ENCODE data around the gene OR10H5.

DNA sequence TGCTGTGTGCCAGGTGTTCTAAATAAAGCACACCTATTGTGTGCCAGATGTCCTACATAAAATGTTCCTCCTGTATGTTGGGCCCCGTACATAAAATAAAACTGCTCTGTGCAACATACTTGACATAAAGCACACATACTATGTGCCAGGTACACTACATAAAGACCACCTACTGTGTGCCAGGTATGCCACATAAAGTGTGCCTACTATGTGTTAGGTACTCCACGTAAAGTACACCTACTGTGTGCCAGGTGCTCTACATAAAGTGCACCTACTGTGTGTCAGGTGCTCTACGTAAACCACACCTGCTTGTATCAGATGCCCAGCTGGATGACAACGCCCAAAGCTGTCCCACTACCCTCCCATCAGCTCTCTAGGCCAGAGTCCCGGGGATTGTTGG, 5.8 kb upstream of the OR10H5 start:
- TF ChIP-seq, protein P1, sequence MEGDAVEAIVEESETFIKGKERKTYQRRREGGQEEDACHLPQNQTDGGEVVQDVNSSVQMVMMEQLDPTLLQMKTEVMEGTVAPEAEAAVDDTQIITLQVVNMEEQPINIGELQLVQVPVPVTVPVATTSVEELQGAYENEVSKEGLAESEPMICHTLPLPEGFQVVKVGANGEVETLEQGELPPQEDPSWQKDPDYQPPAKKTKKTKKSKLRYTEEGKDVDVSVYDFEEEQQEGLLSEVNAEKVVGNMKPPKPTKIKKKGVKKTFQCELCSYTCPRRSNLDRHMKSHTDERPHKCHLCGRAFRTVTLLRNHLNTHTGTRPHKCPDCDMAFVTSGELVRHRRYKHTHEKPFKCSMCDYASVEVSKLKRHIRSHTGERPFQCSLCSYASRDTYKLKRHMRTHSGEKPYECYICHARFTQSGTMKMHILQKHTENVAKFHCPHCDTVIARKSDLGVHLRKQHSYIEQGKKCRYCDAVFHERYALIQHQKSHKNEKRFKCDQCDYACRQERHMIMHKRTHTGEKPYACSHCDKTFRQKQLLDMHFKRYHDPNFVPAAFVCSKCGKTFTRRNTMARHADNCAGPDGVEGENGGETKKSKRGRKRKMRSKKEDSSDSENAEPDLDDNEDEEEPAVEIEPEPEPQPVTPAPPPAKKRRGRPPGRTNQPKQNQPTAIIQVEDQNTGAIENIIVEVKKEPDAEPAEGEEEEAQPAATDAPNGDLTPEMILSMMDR (IDR thresholded peaks at IDR 0.05) = no peak
- TF ChIP-seq ZNF416 (CRISPR knock-in tag; IDR thresholded peaks at IDR 0.05) (no peak), ETV6 (CRISPR knock-in tag; IDR thresholded peaks at IDR 0.05) (no peak), CREB1 (CRISPR knock-in tag; IDR thresholded peaks at IDR 0.05) (no peak), TEAD4 (CRISPR knock-in tag; IDR thresholded peaks at IDR 0.05) (no peak), JUN (CRISPR knock-in tag; IDR thresholded peaks at IDR 0.05) (no peak), NFYB (CRISPR knock-in tag; conservative IDR thresholded peaks at IDR 0.05; ENCODE audit: low read depth) (no peak), IRF2 (CRISPR knock-in tag; IDR thresholded peaks at IDR 0.05; ENCODE audit: borderline replicate concordance, low read depth) (no peak), ATF1 (CRISPR knock-in tag; IDR thresholded peaks at IDR 0.05) (no peak), TEAD1 (CRISPR knock-in tag; IDR thresholded peaks at IDR 0.05) (no peak), CREM (CRISPR knock-in tag; IDR thresholded peaks at IDR 0.05) (no peak)
- TF ChIP-seq, protein P2, sequence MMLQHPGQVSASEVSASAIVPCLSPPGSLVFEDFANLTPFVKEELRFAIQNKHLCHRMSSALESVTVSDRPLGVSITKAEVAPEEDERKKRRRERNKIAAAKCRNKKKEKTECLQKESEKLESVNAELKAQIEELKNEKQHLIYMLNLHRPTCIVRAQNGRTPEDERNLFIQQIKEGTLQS (CRISPR knock-in tag; conservative IDR thresholded peaks at IDR 0.05) = no peak
- TF ChIP-seq, protein P3, sequence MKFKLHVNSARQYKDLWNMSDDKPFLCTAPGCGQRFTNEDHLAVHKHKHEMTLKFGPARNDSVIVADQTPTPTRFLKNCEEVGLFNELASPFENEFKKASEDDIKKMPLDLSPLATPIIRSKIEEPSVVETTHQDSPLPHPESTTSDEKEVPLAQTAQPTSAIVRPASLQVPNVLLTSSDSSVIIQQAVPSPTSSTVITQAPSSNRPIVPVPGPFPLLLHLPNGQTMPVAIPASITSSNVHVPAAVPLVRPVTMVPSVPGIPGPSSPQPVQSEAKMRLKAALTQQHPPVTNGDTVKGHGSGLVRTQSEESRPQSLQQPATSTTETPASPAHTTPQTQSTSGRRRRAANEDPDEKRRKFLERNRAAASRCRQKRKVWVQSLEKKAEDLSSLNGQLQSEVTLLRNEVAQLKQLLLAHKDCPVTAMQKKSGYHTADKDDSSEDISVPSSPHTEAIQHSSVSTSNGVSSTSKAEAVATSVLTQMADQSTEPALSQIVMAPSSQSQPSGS (CRISPR knock-in tag; IDR thresholded peaks at IDR 0.05; ENCODE audit: borderline replicate concordance, low read depth) = no peak
